HepG2 (cell line): ENCODE measurements around the gene GNAZ. TPM values are rescaled to one million over a fixed set of nuclear protein-coding genes. Genes with fewer than 3 reads are reported as not detected.

Experiments
- ATAC-seq: fragments of 200-7000 bp; cut with Tn5 transposase; 3 replicates; pipeline ENCODE4 v1.9.1; 2020; ENCODE audit warnings: mild to moderate bottlenecking, moderate library complexity
- BruUV-seq: library from RNA; stranded (reverse); fragments of 400-500 nt; replicated peaks from 2 replicates; lab custom pipeline; 2021; lab: Mats Ljungman, UMichigan
- CTCF ChIA-PET: fragments of 300-600 bp; formaldehyde crosslinking; extraction: SDS; loops from one replicate; lab custom pipeline; 2021; ENCODE audit warnings: low total read pairs, inconsistent platforms, low intra/inter-chr PET ratio; lab: Yijun Ruan, JAX
- POLR2A ChIA-PET: fragments of 350-600 bp; sonication (Branson Sonifier 250); formaldehyde crosslinking; loops from one replicate; lab custom pipeline; 2020; ENCODE audit warnings: antibody characterized with exemption, inconsistent platforms; lab: Yijun Ruan, JAX
- DNase-seq: peaks from one replicate; pipeline ENCODE4 v3.0.0-alpha.2; 2015; ENCODE audit warnings: low spot score
- FAIRE-seq: peaks from 3 replicates; lab custom pipeline; 2011; peaks lifted over from hg19 to GRCh38; lab: Jason Lieb, UNC
- H2AFZ ChIP-seq: one replicate; pipeline ENCODE4 v1.6.1; 2011; ENCODE audit warnings: low read length, inconsistent platforms
- H3K27ac ChIP-seq: fragments of 300-600 bp; 3 replicates; pipeline ENCODE4 v1.8.0; 2011; ENCODE audit warnings: mixed run types, mild to moderate bottlenecking, mixed read lengths, low read length, inconsistent platforms; ENCODE audit not compliant: insufficient read depth; ENCODE audit errors: extremely low read length
- H3K27me3 ChIP-seq, 2 experiments: fragments of 200-600 bp in 1 of 2; 2 replicates in 1 of 2; 3 replicates in 1 of 2; pipeline versions ENCODE4 v1.6.0 to v1.8.0; 2011; ENCODE audit warnings: low read length in 2 of 2, mild to moderate bottlenecking in 2 of 2, moderate library complexity in 2 of 2, inconsistent platforms in 1 of 2; ENCODE audit not compliant: insufficient read depth in 2 of 2, control insufficient read depth in 1 of 2
- H3K36me3 ChIP-seq, 2 experiments: fragments of 200-600 bp in 1 of 2; replicated peaks in 1 of 2; 2 replicates in 1 of 2; 3 replicates in 1 of 2; pipeline versions ENCODE4 v1.5.1 to v1.8.0; 2011; ENCODE audit warnings: low read length in 2 of 2, inconsistent platforms in 1 of 2; ENCODE audit not compliant: insufficient read depth in 2 of 2, control insufficient read depth in 1 of 2
- H3K4me1 ChIP-seq: 2 replicates; pipeline ENCODE4 v1.5.1; 2012; ENCODE audit warnings: low read length, inconsistent platforms; ENCODE audit not compliant: insufficient read depth
- H3K4me2 ChIP-seq: 2 replicates; pipeline ENCODE4 v1.6.0; 2011; ENCODE audit warnings: low read depth, low read length, inconsistent platforms
- H3K4me3 ChIP-seq, 3 experiments: fragments of 200-600 bp in 1 of 3; sonication (generic), shearing (Covaris generic) in 1 of 3; replicated peaks in 1 of 3; 2 replicates each; pipeline ENCODE4 v1.5.1; 2011 to 2016; ENCODE audit warnings: low read length in 3 of 3, inconsistent platforms in 2 of 3, low read depth in 2 of 3, mild to moderate bottlenecking in 2 of 3, control low read depth in 1 of 3, mixed read lengths in 1 of 3; ENCODE audit not compliant: insufficient read depth in 1 of 3
- H3K79me2 ChIP-seq: one replicate; pipeline ENCODE4 v1.6.1; 2011; ENCODE audit warnings: low read length, inconsistent platforms; ENCODE audit not compliant: insufficient read depth
- H3K9ac ChIP-seq: 2 replicates; pipeline ENCODE4 v1.6.0; 2011; ENCODE audit warnings: mild to moderate bottlenecking, low read depth, low read length, inconsistent platforms; ENCODE audit not compliant: insufficient read depth
- H3K9me3 ChIP-seq: 2 replicates; pipeline ENCODE4 v1.5.1; 2012; ENCODE audit warnings: mild to moderate bottlenecking, low read length
- H4K20me1 ChIP-seq: 2 replicates; pipeline ENCODE4 v1.6.0; 2011; ENCODE audit warnings: inconsistent platforms, mild to moderate bottlenecking, low read length, moderate library complexity; ENCODE audit not compliant: insufficient read depth
- ARID4A ChIP-seq: sonication (generic); formaldehyde crosslinking; IDR thresholded peaks from 2 replicates; pipeline ENCODE4 v1.5.0; 2020; ENCODE audit warnings: mild to moderate bottlenecking, missing genetic modification reagents, borderline replicate concordance
- ARID5B ChIP-seq: IDR thresholded peaks from 2 replicates; pipeline ENCODE4 v1.4.0; 2020; ENCODE audit warnings: mild to moderate bottlenecking, missing genetic modification reagents
- DR1 ChIP-seq: sonication (generic); formaldehyde crosslinking; IDR thresholded peaks from 2 replicates; pipeline ENCODE4 v1.8.0; 2021; ENCODE audit warnings: mild to moderate bottlenecking, missing genetic modification reagents, inconsistent platforms
- ZHX2 ChIP-seq, 2 experiments: sonication (generic) in 1 of 2; formaldehyde crosslinking in 1 of 2; IDR thresholded peaks; 2 replicates each; pipeline versions ENCODE4 v1.6.1 to v1.9.0; 2014 to 2022; ENCODE audit warnings: antibody characterized with exemption in 1 of 2, borderline replicate concordance in 1 of 2, inconsistent platforms in 1 of 2, low read depth in 1 of 2, missing genetic modification reagents in 1 of 2
- ZNF614 ChIP-seq: IDR thresholded peaks from 2 replicates; pipeline ENCODE4 v1.6.1; 2018; ENCODE audit warnings: missing biosample characterization, missing genetic modification reagents, inconsistent platforms, borderline replicate concordance
- ZNF781 ChIP-seq: sonication (generic); formaldehyde crosslinking; IDR thresholded peaks from 2 replicates; pipeline ENCODE4 v1.5.1; 2020; ENCODE audit warnings: borderline replicate concordance, mild to moderate bottlenecking, missing genetic modification reagents; ENCODE audit errors: not compliant biosample characterization
- WGBS: methylation state at CpG from one replicate; pipeline ENCODE4 v1.1.6; 2017; ENCODE audit warnings: low lambda C conversion rate; 5-methylcytosine and 5-hydroxymethylcytosine counted together
- in situ Hi-C: cut with HindIII; loops from 2 replicates; pipeline ENCODE4 v1.10.0; 2017; ENCODE audit warnings: low pct_unique_long_range_greater_than_20kb; ENCODE audit not compliant: extremely low pct_ligation_motif_present
- intact Hi-C: fragments of 100-400 bp; cut with micrococcal nuclease; formaldehyde crosslinking; loops from one replicate; pipeline ENCODE4 v1.10.0; 2022; ENCODE audit not compliant: unreplicated experiment
- polyA plus RNA-seq, 8 experiments: library from polyadenylated mRNA; depleted of rRNA in 3 of 8; stranded (reverse) in 7 of 8; unstranded in 1 of 8; fragments of >200 nt; fragmentation: Illumina TruSeq in 4 of 8; extraction: Trizol in 4 of 8; gene quantifications; 2 replicates each; pipeline versions ENCODE4 v1.2.1 to v1.2.3, GENCODE V29; 2011 to 2016; ENCODE audit warnings: low read depth in 4 of 8, missing spikeins in 1 of 8, mixed read lengths in 1 of 8; ENCODE audit not compliant: insufficient read depth in 1 of 8
- total RNA-seq, 5 experiments: library from RNA; depleted of rRNA; stranded (reverse); fragments of >200 nt; fragmentation: Illumina TruSeq; extraction: Trizol; gene quantifications; 2 replicates each; pipeline ENCODE4 v1.2.3, GENCODE V29; 2016; ENCODE audit warnings: low read depth in 1 of 5

GNAZ gene
- total and polyA plus RNA-seq, 2 of the 13 experiments (the other 11 are each of a cell fraction or from before 2014, with no cell fraction given) = 11.4 to 22.3 TPM

GRCh38 chr22:23138584-23139435 lies 68.5 kb downstream of the GNAZ start:
- BruUV-seq = no TSS peak
- intact Hi-C loops = no loop called here
- WGBS = 95% methylated on average over 12 of the region's 12 CpGs
- DNase-seq (no peak), ATAC-seq (no peak), FAIRE-seq (no peak)
- Histone ChIP-seq H2AFZ (no peak overlapping the region), H3K9ac (no peak overlapping the region), H3K27ac (no peak overlapping the region), H3K4me1 (peaks cover 37% of the 10 kb centered on the region), H3K27me3 (no peaks in the 10 kb centered on the region; a peak in 1 of 5 replicates), H3K36me3 (no peaks in the 10 kb centered on the region), H3K4me2 (no peak overlapping the region), H4K20me1 (no peaks in the 10 kb centered on the region), H3K4me3 (no peak overlapping the region), H3K9me3 (no peaks in the 10 kb centered on the region), H3K79me2 (no peaks in the 10 kb centered on the region)
- CTCF ChIA-PET = no interaction called here
- in situ Hi-C loops = no loop called here
- POLR2A ChIA-PET = no interaction called here
- TF ChIP-seq ZNF781 (CRISPR knock-in tag) (no peak), ARID4A (no peak), ZNF614 (CRISPR knock-in tag) (no peak), DR1 (CRISPR knock-in tag) (no peak), ZHX2 (IDR thresholded peaks at IDR 0.05; ENCODE audit: low read depth) (no peak), ZHX2 (CRISPR knock-in tag; IDR thresholded peaks at IDR 0.05; ENCODE audit: borderline replicate concordance) (no peak), ARID5B (CRISPR knock-in tag) (no peak)
